Kidney capillary endothelial cell (primary cell): ENCODE results near the gene TIMM10.

Experiments used
- DNase-seq: peaks from one replicate; pipeline ENCODE4 v3.0.0-alpha.2; 2018; ENCODE audit warnings: low spot score

Gene TIMM10

GRCh38 chr11:57502870-57503269, 27.7 kb downstream of the TIMM10 start:
- DNase-seq = no peak

- DNase-seq = no peak
Observed at GRCh38 chr11:57502376-57502775, 28.2 kb downstream of the TIMM10 start.

- no peak for DNase-seq
Observed at GRCh38 chr11:57501953-57502352, 28.6 kb downstream of the TIMM10 start.

- DNase-seq = no peak
Observed at GRCh38 chr11:57500926-57501325, 29.6 kb downstream of the TIMM10 start.

- DNase-seq = no peak
Observed at GRCh38 chr11:57500515-57500914, 30.0 kb downstream of the TIMM10 start.

- DNase-seq = no peak
Observed at GRCh38 chr11:57499983-57500461, 30.5 kb downstream of the TIMM10 start.

GRCh38 chr11:57499413-57499982, 31.1 kb downstream of the TIMM10 start:
- peak; percentile 83 for DNase-seq

- DNase-seq = no peak
Observed at GRCh38 chr11:57498540-57498939, 32.0 kb downstream of the TIMM10 start.

GRCh38 chr11:57497303-57498247, 33.0 kb downstream of the TIMM10 start:
- no peak for DNase-seq

- DNase-seq = no peak
Observed at GRCh38 chr11:57496109-57496820, 34.3 kb downstream of the TIMM10 start.

GRCh38 chr11:57493507-57494503, 36.7 kb downstream of the TIMM10 start:
- DNase-seq = no peak

- DNase-seq = no peak
Observed at GRCh38 chr11:57491371-57492061, 39.0 kb downstream of the TIMM10 start.

GRCh38 chr11:57490456-57491248, 39.9 kb downstream of the TIMM10 start:
- DNase-seq = no peak

GRCh38 chr11:57487920-57488659, 42.5 kb downstream of the TIMM10 start:
- DNase-seq = no peak

- DNase-seq = no peak
Observed at GRCh38 chr11:57487021-57487778, 43.4 kb downstream of the TIMM10 start.

GRCh38 chr11:57485217-57485990, 45.1 kb downstream of the TIMM10 start:
- DNase-seq = no peak

- DNase-seq = no peak
Observed at GRCh38 chr11:57484141-57484710, 46.3 kb downstream of the TIMM10 start.
